Measurements from ENCODE around the gene NBPF11. TPM values are rescaled to one million over a fixed set of nuclear protein-coding genes. Genes with fewer than 3 reads are reported as not detected.
"Not testable (repeated sequence)": the region's sequence is repeated elsewhere in the genome, so short reads cannot be mapped to it uniquely, and the experiment has no call there.

The NBPF11 gene
- total RNA-seq, 3 donors from 2014 or later (not counting 1 experiment from before 2014, with no cell fraction given) = 22.5 to 24.2 (median 22.6) TPM

GRCh38 chr1:148160343-148161052, 8.4 kb upstream of the NBPF11 start:
- DNase-seq (no peak), ATAC-seq (no peak)
- H3K9me3 Mint-ChIP-seq = no peaks in the 10 kb centered on the region
- Histone ChIP-seq H3K9me3 (ENCODE audit: control insufficient read depth, insufficient read depth, low read length) (no peaks in the 10 kb centered on the region), H3K27me3 (ENCODE audit: control insufficient read depth, insufficient read depth, low read length) (peaks cover 8% of the 10 kb centered on the region), H3K4me3 (ENCODE audit: low read length) (no peak overlapping the region), H3K27ac (ENCODE audit: low read length) (no peak overlapping the region), H3K36me3 (ENCODE audit: control insufficient read depth, insufficient read depth, low read length) (no peaks in the 10 kb centered on the region), H3K4me1 (ENCODE audit: control insufficient read depth, insufficient read depth, low read length) (no peaks in the 10 kb centered on the region)
- no peak for TF ChIP-seq CTCF (IDR thresholded peaks at IDR 0.05)
- 96% methylated on average over 43 of the region's 43 CpGs for WGBS (ENCODE audit: insufficient coverage)
- no peak overlapping the region for H3K27ac Mint-ChIP-seq
- H3K4me1 Mint-ChIP-seq = peaks cover 5 to 8% of the 10 kb centered on the region in 2 donors
- H3K36me3 Mint-ChIP-seq = no peaks in the 10 kb centered on the region
- intact Hi-C loops (cut with micrococcal nuclease) = no loop called here
- H3K27me3 Mint-ChIP-seq (ENCODE audit: low read depth in 2 of 2) = peaks cover 32 to 34% of the 10 kb centered on the region in 2 donors
- no peak overlapping the region for H3K4me3 Mint-ChIP-seq

- ATAC-seq (no peak), DNase-seq (no peak)
Measured at GRCh38 chr1:148160048-148160342, 7.9 kb upstream of the NBPF11 start.

GRCh38 chr1:148158341-148159003, 6.4 kb upstream of the NBPF11 start:
- 32% methylated on average over 10 of the region's 11 CpGs for WGBS (ENCODE audit: insufficient coverage)
- peaks cover 5 to 10% of the 10 kb centered on the region in 2 donors for H3K4me1 Mint-ChIP-seq
- TF ChIP-seq CTCF (IDR thresholded peaks at IDR 0.05) = no peak
- H3K4me1 ChIP-seq (ENCODE audit: control insufficient read depth, insufficient read depth, low read length) = no peaks in the 10 kb centered on the region
- no peaks in the 10 kb centered on the region for H3K9me3 Mint-ChIP-seq
- DNase-seq (no peak), ATAC-seq (no peak)
- H3K9me3 ChIP-seq (ENCODE audit: control insufficient read depth, insufficient read depth, low read length) = no peaks in the 10 kb centered on the region
- no peaks in the 10 kb centered on the region for H3K36me3 ChIP-seq (ENCODE audit: control insufficient read depth, insufficient read depth, low read length)
- H3K4me3 ChIP-seq (ENCODE audit: low read length) = no peak overlapping the region
- H3K4me3 Mint-ChIP-seq = peak overlapping the region; percentile 31
- intact Hi-C loops (cut with micrococcal nuclease) = no loop called here
- no peak overlapping the region for H3K27ac Mint-ChIP-seq
- no peaks in the 10 kb centered on the region for H3K36me3 Mint-ChIP-seq
- H3K27ac ChIP-seq (ENCODE audit: low read length) = no peak overlapping the region
- peaks cover 8% of the 10 kb centered on the region for H3K27me3 ChIP-seq (ENCODE audit: control insufficient read depth, insufficient read depth, low read length)
- peaks cover 33 to 34% of the 10 kb centered on the region in 2 donors for H3K27me3 Mint-ChIP-seq (ENCODE audit: low read depth in 2 of 2)

More at GRCh38 chr1:148160048-148160342, 7.9 kb upstream of the NBPF11 start:
- 93% methylated on average over 15 of the region's 15 CpGs for WGBS (ENCODE audit: insufficient coverage)
- Histone ChIP-seq H3K9me3 (ENCODE audit: control insufficient read depth, insufficient read depth, low read length) (no peaks in the 10 kb centered on the region), H3K4me1 (ENCODE audit: control insufficient read depth, insufficient read depth, low read length) (no peaks in the 10 kb centered on the region), H3K27me3 (ENCODE audit: control insufficient read depth, insufficient read depth, low read length) (peaks cover 8% of the 10 kb centered on the region), H3K27ac (ENCODE audit: low read length) (no peak overlapping the region), H3K4me3 (ENCODE audit: low read length) (no peak overlapping the region), H3K36me3 (ENCODE audit: control insufficient read depth, insufficient read depth, low read length) (no peaks in the 10 kb centered on the region)
- Mint-ChIP-seq H3K36me3 (no peaks in the 10 kb centered on the region), H3K4me1 (peaks cover 5 to 10% of the 10 kb centered on the region in 2 donors), H3K27ac (no peak overlapping the region), H3K27me3 (ENCODE audit: low read depth in 2 of 2) (peaks cover 33 to 34% of the 10 kb centered on the region in 2 donors), H3K9me3 (no peaks in the 10 kb centered on the region), H3K4me3 (no peak overlapping the region)
- no peak for TF ChIP-seq CTCF (IDR thresholded peaks at IDR 0.05)
- intact Hi-C loops (cut with micrococcal nuclease) = no loop called here

- DNase-seq; intact Hi-C loops (cut with micrococcal nuclease); H3K4me3 Mint-ChIP-seq; H3K4me1 ChIP-seq (ENCODE audit: control insufficient read depth, insufficient read depth, low read length); H3K9me3 Mint-ChIP-seq; H3K9me3 ChIP-seq (ENCODE audit: control insufficient read depth, insufficient read depth, low read length); H3K4me3 ChIP-seq (ENCODE audit: low read length); H3K27me3 ChIP-seq (ENCODE audit: control insufficient read depth, insufficient read depth, low read length); H3K36me3 Mint-ChIP-seq; H3K27ac Mint-ChIP-seq; H3K36me3 ChIP-seq (ENCODE audit: control insufficient read depth, insufficient read depth, low read length); ATAC-seq; H3K27ac ChIP-seq (ENCODE audit: low read length): not testable (repeated sequence)
- no CpG with 5 or more reads among the region's 23 CpGs for WGBS (ENCODE audit: insufficient coverage)
- Mint-ChIP-seq H3K27me3 (ENCODE audit: low read depth in 2 of 2) (peaks cover 33 to 35% of the 10 kb centered on the region in 2 donors), H3K4me1 (peaks cover 8 to 13% of the 10 kb centered on the region in 2 donors)
Measured at GRCh38 chr1:148157803-148158202, 5.7 kb upstream of the NBPF11 start.

- ATAC-seq; H3K4me3 Mint-ChIP-seq; H3K9me3 ChIP-seq (ENCODE audit: control insufficient read depth, insufficient read depth, low read length); H3K27ac Mint-ChIP-seq; DNase-seq; H3K36me3 ChIP-seq (ENCODE audit: control insufficient read depth, insufficient read depth, low read length); H3K27ac ChIP-seq (ENCODE audit: low read length); H3K36me3 Mint-ChIP-seq; H3K4me3 ChIP-seq (ENCODE audit: low read length); H3K9me3 Mint-ChIP-seq; H3K4me1 ChIP-seq (ENCODE audit: control insufficient read depth, insufficient read depth, low read length); H3K27me3 ChIP-seq (ENCODE audit: control insufficient read depth, insufficient read depth, low read length); intact Hi-C loops (cut with micrococcal nuclease): not testable (repeated sequence)
- Mint-ChIP-seq H3K4me1 (peaks cover 11 to 21% of the 10 kb centered on the region in 2 donors), H3K27me3 (ENCODE audit: low read depth in 2 of 2) (peaks cover 31 to 33% of the 10 kb centered on the region in 2 donors)
- whole genome bisulfite sequencing (ENCODE audit: insufficient coverage) = 16% methylated on average over 2 of the region's 7 CpGs
Measured at GRCh38 chr1:148155494-148156275, 3.6 kb upstream of the NBPF11 start.

Data from natural killer cell (primary cell).